ENCODE results near the gene HOXC11.

DNA sequence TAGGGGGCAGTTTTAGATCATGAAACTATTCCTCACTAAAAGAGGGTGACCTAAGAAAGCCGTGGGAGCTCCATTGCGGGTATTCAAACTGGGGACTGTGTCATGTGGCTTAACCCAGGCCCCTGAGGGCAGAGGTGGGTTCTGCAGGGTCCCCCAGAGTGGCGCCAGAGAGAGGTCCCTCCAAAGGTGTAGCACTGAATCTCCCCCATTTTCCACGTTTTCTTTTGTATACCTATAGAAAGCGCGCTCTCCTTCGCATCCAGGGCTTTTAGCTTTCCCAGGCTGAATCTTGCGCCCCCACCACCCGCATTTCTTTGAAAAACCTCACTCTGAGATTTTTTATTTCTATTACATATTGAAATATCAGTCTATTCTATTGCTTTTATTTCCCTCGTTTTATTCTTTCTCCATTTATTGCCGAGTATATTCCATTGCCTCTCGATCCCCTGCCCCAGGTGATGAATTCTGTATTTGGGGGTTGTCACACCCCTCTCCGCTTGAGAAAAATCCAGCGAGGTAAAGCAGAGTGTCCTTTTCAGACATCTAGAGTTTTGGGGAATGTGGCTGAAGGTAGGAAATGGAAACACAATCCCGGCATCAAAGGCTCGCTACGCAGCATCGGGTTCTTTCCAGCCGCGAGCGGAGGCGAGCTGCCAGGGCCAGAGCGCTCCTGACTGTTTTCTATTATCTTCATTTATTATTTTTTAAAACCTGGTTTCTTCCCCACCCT lies 35.2 kb upstream of the HOXC11 start:
- TF ChIP-seq POLR2A (IDR thresholded peaks at IDR 0.05) (no peak), POLR2AphosphoS5 (IDR thresholded peaks at IDR 0.05) (no peak)
- TF ChIP-seq, protein P1, sequence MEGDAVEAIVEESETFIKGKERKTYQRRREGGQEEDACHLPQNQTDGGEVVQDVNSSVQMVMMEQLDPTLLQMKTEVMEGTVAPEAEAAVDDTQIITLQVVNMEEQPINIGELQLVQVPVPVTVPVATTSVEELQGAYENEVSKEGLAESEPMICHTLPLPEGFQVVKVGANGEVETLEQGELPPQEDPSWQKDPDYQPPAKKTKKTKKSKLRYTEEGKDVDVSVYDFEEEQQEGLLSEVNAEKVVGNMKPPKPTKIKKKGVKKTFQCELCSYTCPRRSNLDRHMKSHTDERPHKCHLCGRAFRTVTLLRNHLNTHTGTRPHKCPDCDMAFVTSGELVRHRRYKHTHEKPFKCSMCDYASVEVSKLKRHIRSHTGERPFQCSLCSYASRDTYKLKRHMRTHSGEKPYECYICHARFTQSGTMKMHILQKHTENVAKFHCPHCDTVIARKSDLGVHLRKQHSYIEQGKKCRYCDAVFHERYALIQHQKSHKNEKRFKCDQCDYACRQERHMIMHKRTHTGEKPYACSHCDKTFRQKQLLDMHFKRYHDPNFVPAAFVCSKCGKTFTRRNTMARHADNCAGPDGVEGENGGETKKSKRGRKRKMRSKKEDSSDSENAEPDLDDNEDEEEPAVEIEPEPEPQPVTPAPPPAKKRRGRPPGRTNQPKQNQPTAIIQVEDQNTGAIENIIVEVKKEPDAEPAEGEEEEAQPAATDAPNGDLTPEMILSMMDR (IDR thresholded peaks at IDR 0.05) = no peak

Data from sigmoid colon (tissue), 4 donors.